Caco-2 (cell line): Measurements from ENCODE around the gene STAT4. TPM values are rescaled to one million over a fixed set of nuclear protein-coding genes. Genes with fewer than 3 reads are reported as not detected.

Source experiments
- BruUV-seq: library from RNA; stranded (reverse); fragments of 400-500 nt; replicated peaks from 2 replicates; lab custom pipeline; 2021; lab: Mats Ljungman, UMichigan
- CTCF ChIA-PET: fragments of 300-600 bp; sonication (Branson Sonifier 250); formaldehyde crosslinking; loops from one replicate; lab custom pipeline; 2022; ENCODE audit warnings: antibody characterized with exemption; lab: Charles Lee
- POLR2A ChIA-PET: fragments of 300-600 bp; sonication (Branson Sonifier 250); formaldehyde crosslinking; loops from one replicate; lab custom pipeline; 2022; ENCODE audit warnings: antibody characterized with exemption; lab: Charles Lee
- DNase-seq, 2 experiments: peaks; one replicate each; pipeline versions ENCODE4 v3.0.0 to v3.0.0-alpha.2; 2020 to 2022
- H3K27me3 ChIP-seq: replicated peaks from 2 replicates; pipeline ENCODE4 v1.6.0; 2011; ENCODE audit warnings: low read length; ENCODE audit not compliant: control insufficient read depth, insufficient read depth
- H3K36me3 ChIP-seq: 2 replicates; pipeline ENCODE4 v1.5.1; 2011; ENCODE audit warnings: low read length; ENCODE audit not compliant: control insufficient read depth, insufficient read depth
- H3K4me1 ChIP-seq: fragments of 250-450 bp; sonication (Bioruptor Pico); 2 replicates; pipeline ENCODE4 v1.5.1; 2020; ENCODE audit warnings: mild to moderate bottlenecking
- H3K4me3 ChIP-seq: 2 replicates; pipeline ENCODE4 v1.5.1; 2011; ENCODE audit warnings: low read depth, mild to moderate bottlenecking, control low read depth, low read length
- H3K9me3 ChIP-seq: fragments of 250-450 bp; sonication (Bioruptor Pico); 2 replicates; pipeline ENCODE4 v1.5.1; 2020; ENCODE audit warnings: mild to moderate bottlenecking, moderate library complexity
- H3K27ac Mint-ChIP-seq: one replicate; pipeline ENCODE4 v1.8.0; 2022; ENCODE audit warnings: mixed read lengths; ENCODE audit not compliant: unreplicated experiment
- H3K27me3 Mint-ChIP-seq: one replicate; pipeline ENCODE4 v1.8.0; 2022; ENCODE audit warnings: mixed read lengths; ENCODE audit not compliant: insufficient read depth, unreplicated experiment
- H3K36me3 Mint-ChIP-seq: one replicate; pipeline ENCODE4 v1.8.0; 2022; ENCODE audit warnings: mild to moderate bottlenecking, mixed read lengths; ENCODE audit not compliant: insufficient read depth, unreplicated experiment
- H3K4me1 Mint-ChIP-seq: one replicate; pipeline ENCODE4 v1.8.0; 2022; ENCODE audit warnings: low read depth, mixed read lengths; ENCODE audit not compliant: unreplicated experiment
- H3K4me3 Mint-ChIP-seq: one replicate; pipeline ENCODE4 v1.8.0; 2022; ENCODE audit warnings: mild to moderate bottlenecking, moderate library complexity, mixed read lengths; ENCODE audit not compliant: unreplicated experiment
- H3K9me3 Mint-ChIP-seq: one replicate; pipeline ENCODE4 v1.8.0; 2022; ENCODE audit warnings: mixed read lengths; ENCODE audit not compliant: unreplicated experiment
- intact Hi-C: fragments of 100-400 bp; cut with micrococcal nuclease; formaldehyde crosslinking; loops from one replicate; pipeline ENCODE4 v1.10.0; 2022; ENCODE audit not compliant: unreplicated experiment
- total RNA-seq: library from RNA; stranded (reverse); gene quantifications from 2 replicates; pipeline ENCODE4 v1.2.3, GENCODE V29; 2022
- TF ChIP-seq, protein P1 (sequence below), 2 experiments: fragments of 200-600 bp in 1 of 2; IDR thresholded peaks; 1 replicate in 1 of 2; 2 replicates in 1 of 2; pipeline versions ENCODE4 v1.5.1 to v1.8.0; 2011 to 2022; ENCODE audit warnings: antibody characterized with exemption in 1 of 2, control low read depth in 1 of 2, inconsistent platforms in 1 of 2, low read depth in 1 of 2, low read length in 1 of 2, mild to moderate bottlenecking in 1 of 2, moderate library complexity in 1 of 2; ENCODE audit not compliant: insufficient read depth in 1 of 2, severe bottlenecking in 1 of 2, unreplicated experiment in 1 of 2

Gene STAT4
- total RNA-seq, 1 experiment from 2014 or later: 0.48 TPM

GRCh38 chr2:191117341-191117740 is 33.5 kb downstream of the STAT4 start:
- H3K4me1 ChIP-seq: no peaks in the 10 kb centered on the region
- no peaks in the 10 kb centered on the region for H3K36me3 Mint-ChIP-seq
- no peaks in the 10 kb centered on the region for H3K36me3 ChIP-seq
- H3K4me3 ChIP-seq: no peak overlapping the region
- no peak for DNase-seq
- no peaks in the 10 kb centered on the region for H3K27me3 ChIP-seq
- no TSS peak for BruUV-seq
- TF ChIP-seq, protein P1, sequence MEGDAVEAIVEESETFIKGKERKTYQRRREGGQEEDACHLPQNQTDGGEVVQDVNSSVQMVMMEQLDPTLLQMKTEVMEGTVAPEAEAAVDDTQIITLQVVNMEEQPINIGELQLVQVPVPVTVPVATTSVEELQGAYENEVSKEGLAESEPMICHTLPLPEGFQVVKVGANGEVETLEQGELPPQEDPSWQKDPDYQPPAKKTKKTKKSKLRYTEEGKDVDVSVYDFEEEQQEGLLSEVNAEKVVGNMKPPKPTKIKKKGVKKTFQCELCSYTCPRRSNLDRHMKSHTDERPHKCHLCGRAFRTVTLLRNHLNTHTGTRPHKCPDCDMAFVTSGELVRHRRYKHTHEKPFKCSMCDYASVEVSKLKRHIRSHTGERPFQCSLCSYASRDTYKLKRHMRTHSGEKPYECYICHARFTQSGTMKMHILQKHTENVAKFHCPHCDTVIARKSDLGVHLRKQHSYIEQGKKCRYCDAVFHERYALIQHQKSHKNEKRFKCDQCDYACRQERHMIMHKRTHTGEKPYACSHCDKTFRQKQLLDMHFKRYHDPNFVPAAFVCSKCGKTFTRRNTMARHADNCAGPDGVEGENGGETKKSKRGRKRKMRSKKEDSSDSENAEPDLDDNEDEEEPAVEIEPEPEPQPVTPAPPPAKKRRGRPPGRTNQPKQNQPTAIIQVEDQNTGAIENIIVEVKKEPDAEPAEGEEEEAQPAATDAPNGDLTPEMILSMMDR (IDR thresholded peaks at IDR 0.05; ENCODE audit: insufficient read depth in 1 of 2, low read depth in 1 of 2, low read length in 1 of 2, severe bottlenecking in 1 of 2, unreplicated experiment in 1 of 2): no peak
- H3K4me3 Mint-ChIP-seq: no peak overlapping the region
- intact Hi-C loops: no loop called here
- ChIA-PET CTCF (no interaction called here), POLR2A (no interaction called here)
- no peaks in the 10 kb centered on the region for H3K4me1 Mint-ChIP-seq
- H3K9me3 ChIP-seq: no peaks in the 10 kb centered on the region
- no peak overlapping the region for H3K27ac Mint-ChIP-seq
- peaks cover 25% of the 10 kb centered on the region for H3K27me3 Mint-ChIP-seq
- no peaks in the 10 kb centered on the region for H3K9me3 Mint-ChIP-seq

GRCh38 chr2:191115804-191116203 is 35.0 kb downstream of the STAT4 start:
- Mint-ChIP-seq H3K4me3 (no peak overlapping the region), H3K36me3 (no peaks in the 10 kb centered on the region), H3K27me3 (peaks cover 25% of the 10 kb centered on the region), H3K4me1 (no peaks in the 10 kb centered on the region), H3K9me3 (no peaks in the 10 kb centered on the region), H3K27ac (no peak overlapping the region)
- POLR2A ChIA-PET: no interaction called here
- Histone ChIP-seq H3K36me3 (no peaks in the 10 kb centered on the region), H3K27me3 (no peaks in the 10 kb centered on the region), H3K9me3 (no peaks in the 10 kb centered on the region), H3K4me3 (no peak overlapping the region), H3K4me1 (no peaks in the 10 kb centered on the region)
- intact Hi-C loops: no loop called here
- TF ChIP-seq, protein P1 (IDR thresholded peaks at IDR 0.05; ENCODE audit: insufficient read depth in 1 of 2, low read depth in 1 of 2, low read length in 1 of 2, severe bottlenecking in 1 of 2, unreplicated experiment in 1 of 2): no peak
- no TSS peak for BruUV-seq
- CTCF ChIA-PET: no interaction called here
- DNase-seq: no peak

- no peak overlapping the region for H3K4me3 Mint-ChIP-seq
- no peak overlapping the region for H3K27ac Mint-ChIP-seq
- TF ChIP-seq, protein P1 (IDR thresholded peaks at IDR 0.05; ENCODE audit: insufficient read depth in 1 of 2, low read depth in 1 of 2, low read length in 1 of 2, severe bottlenecking in 1 of 2, unreplicated experiment in 1 of 2): no peak
- H3K4me1 ChIP-seq: no peaks in the 10 kb centered on the region
- H3K36me3 ChIP-seq: no peaks in the 10 kb centered on the region
- H3K36me3 Mint-ChIP-seq: no peaks in the 10 kb centered on the region
- H3K4me3 ChIP-seq: no peak overlapping the region
- CTCF ChIA-PET: no interaction called here
- no peaks in the 10 kb centered on the region for H3K9me3 Mint-ChIP-seq
- H3K4me1 Mint-ChIP-seq: no peaks in the 10 kb centered on the region
- POLR2A ChIA-PET: no interaction called here
- no peak for DNase-seq
- peaks cover 25% of the 10 kb centered on the region for H3K27me3 Mint-ChIP-seq
- intact Hi-C loops: no loop called here
- H3K9me3 ChIP-seq: no peaks in the 10 kb centered on the region
- no TSS peak for BruUV-seq
- H3K27me3 ChIP-seq: no peaks in the 10 kb centered on the region
These were observed 35.4 kb downstream of the STAT4 start for GRCh38 chr2:191115391-191115790.
